HuH-7 (cell line): Measurements from ENCODE around the gene SERPINB12.

Experiments used
- DNase-seq: peaks from one replicate; pipeline ENCODE4 v3.0.0; 2011; ENCODE audit warnings: low spot score

The SERPINB12 gene

DNA sequence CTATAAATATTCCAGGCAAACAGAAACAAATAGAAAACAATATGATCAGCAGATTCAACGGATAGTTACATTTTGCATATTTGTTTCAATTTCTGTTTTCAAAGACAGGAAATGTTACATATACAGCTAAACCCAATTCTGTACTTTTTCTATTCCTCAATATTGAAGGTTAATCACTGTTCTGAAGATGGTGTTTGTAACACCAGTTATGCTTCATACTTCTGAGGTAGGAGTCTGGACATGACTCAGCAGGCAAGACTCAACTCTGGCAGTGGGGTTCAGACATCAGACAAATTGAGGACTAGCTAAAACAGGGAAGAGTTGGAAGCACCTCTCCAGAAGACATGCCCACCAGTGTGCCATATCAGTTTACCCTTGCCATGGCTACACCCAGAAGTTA lies 61.6 kb downstream of the SERPINB12 start:
- DNase-seq: no peak

DNA sequence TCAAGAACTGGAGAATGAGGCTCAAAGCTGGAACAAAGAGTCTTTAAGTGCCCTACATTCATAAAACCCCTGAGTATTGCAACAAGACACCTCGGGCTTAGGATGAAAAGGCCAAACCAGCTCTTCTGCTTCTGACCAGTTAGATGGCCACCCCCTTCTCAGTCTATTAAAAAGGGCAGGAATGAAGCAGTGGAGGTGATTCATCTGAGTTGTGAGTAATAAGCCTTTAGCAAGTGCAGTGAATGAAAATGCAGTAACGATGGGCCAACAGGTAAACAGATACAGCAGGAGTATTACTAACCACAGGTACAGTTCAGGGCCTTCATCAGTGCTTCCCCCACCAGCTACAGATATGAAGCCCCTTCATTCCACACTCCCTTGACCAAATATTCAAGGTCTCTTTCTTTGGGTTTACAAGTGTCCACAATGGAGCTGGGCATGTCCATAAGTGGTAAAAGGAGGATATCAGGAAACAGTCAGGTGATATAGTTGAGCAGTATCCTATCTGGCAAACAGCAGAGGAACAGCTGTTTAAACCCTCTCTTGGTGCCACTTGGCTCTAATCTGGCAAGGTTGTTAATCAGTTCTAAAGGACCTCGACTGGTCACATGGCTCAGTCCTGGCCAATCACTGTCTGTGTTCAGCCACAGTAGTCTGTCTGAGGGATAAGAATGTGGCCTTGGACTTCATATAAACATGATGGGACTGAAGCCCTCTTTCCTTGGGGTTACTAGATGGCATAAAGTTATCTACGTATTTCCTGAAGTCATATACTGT lies 62.8 kb downstream of the SERPINB12 start:
- no peak for DNase-seq

DNA sequence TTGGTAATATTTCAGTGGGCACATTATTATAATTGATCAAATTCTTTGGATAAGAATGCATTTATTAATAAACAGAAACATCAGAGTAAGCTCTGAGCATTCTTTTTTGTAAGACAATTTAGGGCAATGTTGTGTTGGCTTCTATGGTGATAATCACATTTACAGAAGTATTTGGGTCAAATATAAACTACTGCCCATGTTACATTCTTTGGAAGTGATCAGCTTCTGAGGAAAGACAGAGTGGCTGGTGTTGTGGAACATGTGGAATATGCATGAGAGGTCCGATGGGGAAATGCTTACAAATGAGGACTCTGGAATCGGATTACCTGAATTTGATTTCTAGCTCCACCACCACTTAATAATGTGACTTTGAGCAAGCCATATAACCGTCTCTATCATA lies 64.4 kb downstream of the SERPINB12 start:
- no peak for DNase-seq

DNA sequence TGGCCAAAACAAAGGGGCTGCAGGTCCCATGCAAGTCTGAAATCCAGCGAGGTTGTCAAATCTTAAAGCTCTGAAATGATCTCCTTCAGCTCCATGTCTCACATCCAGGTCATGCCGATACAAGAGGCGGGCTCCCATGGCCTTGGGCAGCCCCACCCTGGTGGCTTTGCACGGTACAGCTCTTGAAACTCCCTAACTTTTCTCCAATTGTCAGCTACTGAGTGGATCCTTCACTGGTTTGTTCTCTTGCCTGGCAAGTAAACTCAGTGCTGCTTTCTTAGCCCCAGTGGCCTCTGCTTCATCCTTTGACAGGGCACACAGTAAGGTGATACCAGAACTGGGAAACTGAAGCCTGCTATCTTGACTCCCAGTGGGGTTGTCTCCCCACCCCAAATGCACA lies 71.3 kb downstream of the SERPINB12 start:
- DNase-seq: no peak

- DNase-seq: no peak
These were observed 75.1 kb downstream of the SERPINB12 start for GRCh38 chr18:63617049-63617914.

DNA sequence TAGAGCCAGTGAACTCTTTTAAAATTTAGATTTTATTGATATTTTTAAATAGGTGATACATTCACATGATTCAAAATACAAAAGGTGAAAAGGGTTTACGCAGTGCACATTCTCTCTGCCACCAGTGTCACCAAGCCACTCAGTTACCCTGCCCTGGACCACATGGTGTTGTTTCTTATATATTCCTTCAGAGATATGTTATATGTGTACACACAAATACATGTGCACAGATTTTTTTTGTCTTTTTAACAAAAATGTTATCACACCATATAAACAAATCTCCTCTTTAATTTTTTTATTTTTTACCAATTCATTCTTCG lies 75.7 kb downstream of the SERPINB12 start:
- no peak for DNase-seq
